ENCODE data around the gene STAT6. TPM values are rescaled to one million over a fixed set of nuclear protein-coding genes. Genes with fewer than 3 reads are reported as not detected.

The STAT6 gene
- polyA plus RNA-seq, 1 experiment, result 177 TPM

GRCh38 chr12:57090490-57090889, 20.7 kb downstream of the STAT6 start:
- Histone ChIP-seq H3K4me3 (ENCODE audit: low read depth, low read length) (peak overlapping the region; percentile 96), H3K36me3 (ENCODE audit: control insufficient read depth, insufficient read depth, low read length) (peaks cover 35% of the 10 kb centered on the region), H3K27me3 (ENCODE audit: control insufficient read depth, insufficient read depth, low read length) (no peaks in the 10 kb centered on the region)
- DNase-seq (ENCODE audit: low read depth), result no peak
- TF ChIP-seq CTCF (IDR thresholded peaks at IDR 0.05; ENCODE audit: insufficient read depth, low read depth, low read length), result no peak
- ChIA-PET CTCF (interaction anchor here (1.1 to 15.6 kb wide), 6 partner anchors 18 to 150 kb away, joined by 3 to 190 read pairs (median 5); partner anchors contain the start of gene STAT6), POLR2A (no interaction called here)

- ChIA-PET POLR2A (interaction anchor here (0.6 kb wide), 1 partner anchor 45 kb away, joined by 6 read pairs; no protein-coding TSS in a partner anchor), CTCF (interaction anchor here (1.1 to 15.6 kb wide), 7 partner anchors 18 to 151 kb away, joined by 3 to 190 read pairs (median 5); partner anchors contain the start of gene STAT6)
- Histone ChIP-seq H3K4me3 (ENCODE audit: low read depth, low read length) (peak overlapping the region; percentile 96), H3K27me3 (ENCODE audit: control insufficient read depth, insufficient read depth, low read length) (no peaks in the 10 kb centered on the region), H3K36me3 (ENCODE audit: control insufficient read depth, insufficient read depth, low read length) (peaks cover 30% of the 10 kb centered on the region)
- no peak for DNase-seq (ENCODE audit: low read depth)
- TF ChIP-seq CTCF (IDR thresholded peaks at IDR 0.05; ENCODE audit: insufficient read depth, low read depth, low read length), result no peak
Observed at GRCh38 chr12:57089271-57090245, 21.6 kb downstream of the STAT6 start.

GRCh38 chr12:57088354-57089270, 22.6 kb downstream of the STAT6 start, which contains the start of gene NAB2:
Gene NAB2, plus strand, starts transcription at chr12:57089114. Its CDS starts 158 bp downstream, at chr12:57089272.
- ChIA-PET CTCF (interaction anchor here (0.6 to 15.6 kb wide), 8 partner anchors 9 to 138 kb away, joined by 3 to 190 read pairs (median 4); partner anchors contain the start of gene STAT6), POLR2A (interaction anchor here (0.6 to 1.9 kb wide), 9 partner anchors 9 to 141 kb away, joined by 3 to 13 read pairs (median 4); partner anchors contain the start of genes LRP1, NEMP1, SHMT2 and STAT6)
- peaks cover 26% of the 10 kb centered on the region for H3K36me3 ChIP-seq (ENCODE audit: control insufficient read depth, insufficient read depth, low read length)
- DNase-seq (ENCODE audit: low read depth), result peak; percentile 80
- TF ChIP-seq CTCF (IDR thresholded peaks at IDR 0.05; ENCODE audit: insufficient read depth, low read depth, low read length), result no peak
- no peaks in the 10 kb centered on the region for H3K27me3 ChIP-seq (ENCODE audit: control insufficient read depth, insufficient read depth, low read length)
- H3K4me3 ChIP-seq (ENCODE audit: low read depth, low read length), result peak within 1 kb of the TSS; percentile 96

GRCh38 chr12:57087691-57088353, 23.3 kb downstream of the STAT6 start:
- peaks cover 21% of the 10 kb centered on the region for H3K36me3 ChIP-seq (ENCODE audit: control insufficient read depth, insufficient read depth, low read length)
- CTCF ChIA-PET, result interaction anchor here (0.6 to 15.6 kb wide), 5 partner anchors 8 to 139 kb away, joined by 3 to 190 read pairs (median 4); partner anchors contain the start of gene STAT6
- POLR2A ChIA-PET, result interaction anchor here (0.6 to 1.9 kb wide), 6 partner anchors 9 to 142 kb away, joined by 3 to 13 read pairs (median 4); partner anchors contain the start of genes LRP1, NEMP1, SHMT2 and STAT6
- H3K27me3 ChIP-seq (ENCODE audit: control insufficient read depth, insufficient read depth, low read length), result no peaks in the 10 kb centered on the region
- DNase-seq (ENCODE audit: low read depth), result peak; percentile 90
- no peak for TF ChIP-seq CTCF (IDR thresholded peaks at IDR 0.05; ENCODE audit: insufficient read depth, low read depth, low read length)
- H3K4me3 ChIP-seq (ENCODE audit: low read depth, low read length), result peak overlapping the region; percentile 64

Measured in BJ (cell line).